HCT116 (cell line): Measurements from ENCODE around the gene CELSR3. TPM values are rescaled to one million over a fixed set of nuclear protein-coding genes. Genes with fewer than 3 reads are reported as not detected.

Experiments
- ATAC-seq: fragments of 200-7000 bp; cut with Tn5 transposase; 2 replicates; pipeline ENCODE4 v1.9.1; 2020; ENCODE audit warnings: mild to moderate bottlenecking, moderate library complexity
- BruUV-seq: library from RNA; stranded (reverse); fragments of 400-500 nt; replicated peaks from 2 replicates; lab custom pipeline; 2021; lab: Mats Ljungman, UMichigan
- CTCF ChIA-PET: fragments of 300-600 bp; sonication (Branson Sonifier 250); formaldehyde crosslinking; loops from one replicate; lab custom pipeline; 2021; ENCODE audit warnings: antibody characterized with exemption; lab: Charles Lee
- POLR2A ChIA-PET: fragments of 300-600, 350-600 bp; sonication (Branson Sonifier 250); formaldehyde crosslinking; loops from one replicate; lab custom pipeline; 2021; ENCODE audit warnings: antibody characterized with exemption; lab: Charles Lee
- RAD21 ChIA-PET, 2 experiments: fragments of 300-600 bp; sonication (Branson Sonifier 250); formaldehyde crosslinking; loops; one replicate each; lab custom pipeline; 2023; ENCODE audit warnings: low total read pairs in 2 of 2; ENCODE audit not compliant: uncharacterized antibody in 2 of 2, unreplicated experiment in 2 of 2, low non-redundant PET in 1 of 2; lab: Charles Lee
- DNase-seq: peaks from one replicate; pipeline ENCODE4 v3.0.0-alpha.2; 2010; ENCODE audit warnings: low read depth, low spot score
- H2AFZ ChIP-seq: fragments of 200-600 bp; shearing (Covaris generic), sonication (generic); 2 replicates; pipeline ENCODE4 v1.6.1; 2017; ENCODE audit warnings: low read depth, mixed run types, mixed read lengths, antibody characterized with exemption, low read length; ENCODE audit not compliant: poor library complexity, severe bottlenecking
- H3K27ac ChIP-seq: 2 replicates; pipeline ENCODE4 v1.5.1; 2012; ENCODE audit warnings: low read depth, low read length
- H3K27me3 ChIP-seq: fragments of 200-600 bp; sonication (generic); 2 replicates; pipeline ENCODE4 v1.6.1; 2016; ENCODE audit warnings: mixed run types, low read length, mixed read lengths; ENCODE audit not compliant: insufficient read depth
- H3K36me3 ChIP-seq, 2 experiments: fragments of 200-500 bp in 1 of 2; fragments of 200-600 bp in 1 of 2; sonication (Bioruptor generic) in 1 of 2; sonication (generic) in 1 of 2; 2 replicates each; pipeline versions ENCODE4 v1.5.1 to v1.6.1; 2014 to 2016; ENCODE audit warnings: low read length in 2 of 2, inconsistent platforms in 1 of 2, mixed read lengths in 1 of 2, mixed run types in 1 of 2; ENCODE audit not compliant: insufficient read depth in 2 of 2, control insufficient read depth in 1 of 2
- H3K4me1 ChIP-seq, 2 experiments: fragments of 200-600 bp in 1 of 2; sonication (generic) in 1 of 2; 2 replicates each; pipeline versions ENCODE4 v1.5.1 to v1.6.1; 2012 to 2017; ENCODE audit warnings: low read length in 2 of 2, inconsistent platforms in 1 of 2, mild to moderate bottlenecking in 1 of 2, mixed read lengths in 1 of 2, mixed run types in 1 of 2, moderate library complexity in 1 of 2; ENCODE audit not compliant: insufficient read depth in 2 of 2, control insufficient read depth in 1 of 2
- H3K4me2 ChIP-seq: fragments of 200-600 bp; sonication (generic); 2 replicates; pipeline ENCODE4 v1.6.1; 2017; ENCODE audit warnings: mixed run types, low read length, mixed read lengths
- H3K4me3 ChIP-seq, 2 experiments: fragments of 200-600 bp in 1 of 2; sonication (generic) in 1 of 2; replicated peaks in 1 of 2; 2 replicates each; pipeline ENCODE4 v1.5.1; 2011 to 2016; ENCODE audit warnings: low read length in 2 of 2, control low read depth in 1 of 2, low read depth in 1 of 2, mild to moderate bottlenecking in 1 of 2, mixed read lengths in 1 of 2, mixed run types in 1 of 2
- H3K79me2 ChIP-seq: fragments of 200-600 bp; sonication (generic); 2 replicates; pipeline ENCODE4 v1.6.1; 2017; ENCODE audit warnings: mild to moderate bottlenecking, mixed run types, low read length, moderate library complexity, mixed read lengths; ENCODE audit not compliant: insufficient read depth
- H3K9ac ChIP-seq: fragments of 200-600 bp; sonication (generic); 2 replicates; pipeline ENCODE4 v1.6.1; 2016; ENCODE audit warnings: low read length, mixed read lengths
- H3K9me2 ChIP-seq: fragments of 200-600 bp; sonication (generic), shearing (Covaris generic); 2 replicates; pipeline ENCODE4 v1.6.1; 2017; ENCODE audit warnings: mixed run types, mild to moderate bottlenecking, moderate library complexity; ENCODE audit not compliant: insufficient read depth
- H3K9me3 ChIP-seq, 2 experiments: fragments of 200-500 bp in 1 of 2; fragments of 200-600 bp in 1 of 2; sonication (Bioruptor generic) in 1 of 2; sonication (generic) in 1 of 2; 2 replicates each; pipeline ENCODE4 v1.6.1; 2014 to 2017; ENCODE audit warnings: low read length in 2 of 2, mixed read lengths in 2 of 2, inconsistent platforms in 1 of 2, low read depth in 1 of 2, mild to moderate bottlenecking in 1 of 2, mixed run types in 1 of 2, moderate library complexity in 1 of 2; ENCODE audit not compliant: control insufficient read depth in 1 of 2, insufficient read depth in 1 of 2
- H4K20me1 ChIP-seq: fragments of 200-600 bp; sonication (generic), shearing (Covaris generic); 2 replicates; pipeline ENCODE4 v1.6.1; 2017; ENCODE audit warnings: mixed run types, mild to moderate bottlenecking, moderate library complexity; ENCODE audit not compliant: insufficient read depth
- CBX3 ChIP-seq: IDR thresholded peaks from 2 replicates; pipeline ENCODE4 v1.6.1; 2012; ENCODE audit warnings: low read depth
- CEBPB ChIP-seq: IDR thresholded peaks from 2 replicates; pipeline ENCODE4 v1.6.1; 2012; ENCODE audit warnings: low read depth
- CTCF ChIP-seq, 3 experiments: fragments of 200-600 bp in 1 of 3; sonication (generic) in 1 of 3; IDR thresholded peaks in 2 of 3; conservative IDR thresholded peaks in 1 of 3; 2 replicates each; pipeline ENCODE4 v1.5.1; 2012 to 2017; ENCODE audit warnings: low read depth in 2 of 3, low read length in 2 of 3, antibody characterized with exemption in 1 of 3, borderline replicate concordance in 1 of 3, control low read depth in 1 of 3, mild to moderate bottlenecking in 1 of 3, mixed read lengths in 1 of 3, mixed run types in 1 of 3, moderate library complexity in 1 of 3; ENCODE audit not compliant: insufficient read depth in 1 of 3
- EGR1 ChIP-seq: IDR thresholded peaks from 2 replicates; pipeline ENCODE4 v1.6.1; 2012; ENCODE audit warnings: low read depth
- ELF1 ChIP-seq: IDR thresholded peaks from 2 replicates; pipeline ENCODE4 v1.6.1; 2012; ENCODE audit warnings: low read depth, borderline replicate concordance
- EZH2 ChIP-seq: fragments of 200-600 bp; sonication (generic); IDR thresholded peaks from 2 replicates; pipeline ENCODE4 v1.6.1; 2017; ENCODE audit warnings: antibody characterized with exemption, mixed run types
- POLR2A ChIP-seq: IDR thresholded peaks from 2 replicates; pipeline ENCODE4 v1.7.0; 2011; ENCODE audit warnings: borderline replicate concordance; ENCODE audit not compliant: insufficient read depth, insufficient read length; ENCODE audit errors: extremely low read depth
- RAD21 ChIP-seq: IDR thresholded peaks from 2 replicates; pipeline ENCODE4 v1.6.1; 2012; ENCODE audit warnings: low read depth, mild to moderate bottlenecking
- SIN3A ChIP-seq: IDR thresholded peaks from 2 replicates; pipeline ENCODE4 v1.6.1; 2012; ENCODE audit warnings: low read depth
- SP1 ChIP-seq: IDR thresholded peaks from 2 replicates; pipeline ENCODE4 v1.6.1; 2012; ENCODE audit warnings: low read depth
- SRF ChIP-seq: IDR thresholded peaks from 2 replicates; pipeline ENCODE4 v1.6.1; 2012; ENCODE audit warnings: low read depth
- TCF7L2 ChIP-seq: IDR thresholded peaks from 2 replicates; pipeline ENCODE4 v1.7.0; 2011; ENCODE audit warnings: borderline replicate concordance, inconsistent platforms; ENCODE audit not compliant: insufficient read depth, insufficient read length; ENCODE audit errors: extremely low read depth
- YY1 ChIP-seq: IDR thresholded peaks from 2 replicates; pipeline ENCODE4 v1.6.1; 2011; ENCODE audit warnings: low read length, low read depth, moderate library complexity, mild to moderate bottlenecking; ENCODE audit not compliant: insufficient replicate concordance; ENCODE audit errors: extremely low read depth
- ZBTB33 ChIP-seq: IDR thresholded peaks from 2 replicates; pipeline ENCODE4 v1.6.1; 2011; ENCODE audit warnings: mild to moderate bottlenecking, low read length, moderate library complexity; ENCODE audit not compliant: insufficient replicate concordance; ENCODE audit errors: extremely low read depth
- intact Hi-C: fragments of 100-400 bp; cut with micrococcal nuclease; formaldehyde crosslinking; loops from 2 replicates; pipeline ENCODE4 v1.10.0; 2022
- total RNA-seq: library from RNA; stranded (reverse); gene quantifications from one replicate; pipeline ENCODE4 v1.2.1, GENCODE V29; 2021; ENCODE audit not compliant: unreplicated experiment

Gene CELSR3
- total RNA-seq, 1 experiment from 2014 or later, result 7.8 TPM

- no peaks in the 10 kb centered on the region for H3K9me2 ChIP-seq
- DNase-seq (no peak), ATAC-seq (no peak)
- intact Hi-C loops, result no loop called here
- no peaks in the 10 kb centered on the region for H3K36me3 ChIP-seq
- no peak overlapping the region for H2AFZ ChIP-seq
- H3K27ac ChIP-seq, result no peak overlapping the region
- RAD21 ChIA-PET, result no interaction called here
- H3K9me3 ChIP-seq, result no peaks in the 10 kb centered on the region
- POLR2A ChIA-PET, result no interaction called here
- CTCF ChIA-PET, result interaction anchor here (1.2 kb wide), 1 partner anchor 16 kb away, joined by 3 read pairs; the partner anchor contains the start of gene SLC26A6
- H3K79me2 ChIP-seq, result no peaks in the 10 kb centered on the region
- no peaks in the 10 kb centered on the region for H4K20me1 ChIP-seq
- H3K4me1 ChIP-seq, result peaks cover 0 to 7% of the 10 kb centered on the region in 2 experiments; a peak in 3 of 4 replicates
- TF ChIP-seq SP1, result no peak
- TF ChIP-seq TCF7L2, result no peak
- no peak for TF ChIP-seq CBX3
- TF ChIP-seq SRF, result no peak
- TF ChIP-seq ZBTB33, result no peak
- no peak overlapping the region for H3K9ac ChIP-seq
- no peak overlapping the region for H3K4me2 ChIP-seq
- no TSS peak for BruUV-seq
- H3K4me3 ChIP-seq, result no peak overlapping the region
- H3K27me3 ChIP-seq, result no peaks in the 10 kb centered on the region
Observed at GRCh38 chr3:48651771-48652170, 10.9 kb downstream of the CELSR3 start.

GRCh38 chr3:48650723-48651122, 12.0 kb downstream of the CELSR3 start:
- intact Hi-C loops, result no loop called here
- H3K9ac ChIP-seq, result no peak overlapping the region
- POLR2A ChIA-PET, result no interaction called here
- no peak overlapping the region for H2AFZ ChIP-seq
- RAD21 ChIA-PET, result no interaction called here
- H3K4me1 ChIP-seq, result no peaks in the 10 kb centered on the region
- no peaks in the 10 kb centered on the region for H4K20me1 ChIP-seq
- no peaks in the 10 kb centered on the region for H3K9me3 ChIP-seq
- ATAC-seq (no peak), DNase-seq (no peak)
- CTCF ChIA-PET, result no interaction called here
- no peak overlapping the region for H3K4me2 ChIP-seq
- no peak overlapping the region for H3K27ac ChIP-seq
- H3K79me2 ChIP-seq, result no peaks in the 10 kb centered on the region
- no peaks in the 10 kb centered on the region for H3K9me2 ChIP-seq
- H3K4me3 ChIP-seq, result no peak overlapping the region
- H3K36me3 ChIP-seq, result no peaks in the 10 kb centered on the region
- BruUV-seq, result no TSS peak
- no peaks in the 10 kb centered on the region for H3K27me3 ChIP-seq
- no peak for TF ChIP-seq YY1
- no peak for TF ChIP-seq EGR1
- no peak for TF ChIP-seq CTCF (IDR thresholded peaks at IDR 0.05 in 2 of 3, conservative IDR thresholded peaks at IDR 0.05 in 1 of 3; ENCODE audit: borderline replicate concordance in 1 of 3, insufficient read depth in 1 of 3, low read depth in 2 of 3, low read length in 2 of 3)
- TF ChIP-seq CEBPB, result no peak
- no peak for TF ChIP-seq SP1
- TF ChIP-seq SIN3A, result no peak
- TF ChIP-seq SRF, result no peak
- no peak for TF ChIP-seq ELF1
- no peak for TF ChIP-seq ZBTB33
- TF ChIP-seq POLR2A, result no peak
- TF ChIP-seq EZH2, result no peak
- no peak for TF ChIP-seq CBX3
- TF ChIP-seq RAD21, result no peak
